Activated CD8-positive, alpha-beta T cell treated with anti-CD3 and anti-CD28 coated beads for 36 hours (primary cell): ENCODE data around the gene ALG12. TPM values are rescaled to one million over a fixed set of nuclear protein-coding genes. Genes with fewer than 3 reads are reported as not detected.

Experiments used
- ATAC-seq: fragments of 200-7000 bp; cut with Tn5 transposase; one replicate; pipeline ENCODE4 v1.10.0; 2021; ENCODE audit warnings: mild to moderate bottlenecking, moderate library complexity
- CTCF ChIA-PET: fragments of 350-600 bp; sonication (Branson Sonifier 250); formaldehyde crosslinking; loops from one replicate; lab custom pipeline; 2021; ENCODE audit warnings: antibody characterized with exemption; lab: Charles Lee
- POLR2A ChIA-PET: fragments of 350-600 bp; sonication (Branson Sonifier 250); formaldehyde crosslinking; loops from one replicate; lab custom pipeline; 2021; ENCODE audit warnings: antibody characterized with exemption; lab: Charles Lee
- DNase-seq: peaks from one replicate; pipeline ENCODE4 v3.0.0-alpha.2; 2020
- H3K27ac Mint-ChIP-seq: one replicate; pipeline ENCODE4 v1.8.0; 2021; ENCODE audit warnings: mild to moderate bottlenecking, mixed read lengths
- H3K27me3 Mint-ChIP-seq: one replicate; pipeline ENCODE4 v1.8.0; 2021; ENCODE audit warnings: mixed read lengths
- H3K36me3 Mint-ChIP-seq: one replicate; pipeline ENCODE4 v1.8.0; 2021; ENCODE audit warnings: low read depth, mixed read lengths
- H3K4me1 Mint-ChIP-seq: one replicate; pipeline ENCODE4 v1.8.0; 2021; ENCODE audit warnings: low read depth, mixed read lengths
- H3K4me3 Mint-ChIP-seq: one replicate; pipeline ENCODE4 v1.8.0; 2021; ENCODE audit warnings: mild to moderate bottlenecking, moderate library complexity, mixed read lengths
- H3K9me3 Mint-ChIP-seq: one replicate; pipeline ENCODE4 v1.8.0; 2021; ENCODE audit warnings: mixed read lengths
- CTCF ChIP-seq: fragments of 200-600 bp; IDR thresholded peaks from one replicate; pipeline ENCODE4 v1.8.0; 2022; ENCODE audit warnings: antibody characterized with exemption, mild to moderate bottlenecking
- intact Hi-C: fragments of 100-400 bp; cut with micrococcal nuclease; formaldehyde crosslinking; loops from one replicate; pipeline ENCODE4 v1.10.0; 2022
- total RNA-seq, 2 experiments: library from RNA; stranded (reverse); gene quantifications; one replicate each; pipeline ENCODE4 v1.2.3, GENCODE V29; 2021

ALG12 gene
- total RNA-seq, 2 experiments from 2014 or later: 10.7 to 12.0 TPM

- H3K4me3 Mint-ChIP-seq: no peak overlapping the region
- peaks cover 2% of the 10 kb centered on the region for H3K4me1 Mint-ChIP-seq
- no peaks in the 10 kb centered on the region for H3K27me3 Mint-ChIP-seq
- no peaks in the 10 kb centered on the region for H3K36me3 Mint-ChIP-seq
- intact Hi-C loops: no loop called here
- ChIA-PET POLR2A (interaction anchor here (0.6 to 2.0 kb wide), 2 partner anchors 8 to 11 kb away, joined by 4 to 10 read pairs; no protein-coding TSS in a partner anchor), CTCF (no interaction called here)
- H3K27ac Mint-ChIP-seq: no peak overlapping the region
- no peak for TF ChIP-seq CTCF
- ATAC-seq (no peak), DNase-seq (no peak)
- no peaks in the 10 kb centered on the region for H3K9me3 Mint-ChIP-seq
These were observed 33.4 kb upstream of the ALG12 start for GRCh38 chr22:49951678-49951985.

GRCh38 chr22:49951000-49951677, 32.9 kb upstream of the ALG12 start:
- ATAC-seq (no peak), DNase-seq (no peak)
- peaks cover 2% of the 10 kb centered on the region for H3K4me1 Mint-ChIP-seq
- no peaks in the 10 kb centered on the region for H3K27me3 Mint-ChIP-seq
- CTCF ChIA-PET: no interaction called here
- H3K27ac Mint-ChIP-seq: no peak overlapping the region
- H3K36me3 Mint-ChIP-seq: no peaks in the 10 kb centered on the region
- POLR2A ChIA-PET: interaction anchor here (0.6 to 2.0 kb wide), 2 partner anchors 9 to 11 kb away, joined by 4 to 10 read pairs; no protein-coding TSS in a partner anchor
- no peaks in the 10 kb centered on the region for H3K9me3 Mint-ChIP-seq
- TF ChIP-seq CTCF: no peak
- intact Hi-C loops: no loop called here
- no peak overlapping the region for H3K4me3 Mint-ChIP-seq

GRCh38 chr22:49950396-49950994, 32.3 kb upstream of the ALG12 start:
- intact Hi-C loops: no loop called here
- H3K27me3 Mint-ChIP-seq: no peaks in the 10 kb centered on the region
- H3K27ac Mint-ChIP-seq: no peak overlapping the region
- ChIA-PET CTCF (no interaction called here), POLR2A (interaction anchor here (2.0 kb wide), 1 partner anchor 12 kb away, joined by 10 read pairs; no protein-coding TSS in a partner anchor)
- H3K4me1 Mint-ChIP-seq: peaks cover 5% of the 10 kb centered on the region
- no peaks in the 10 kb centered on the region for H3K36me3 Mint-ChIP-seq
- H3K4me3 Mint-ChIP-seq: no peak overlapping the region
- DNase-seq (no peak), ATAC-seq (no peak)
- no peak for TF ChIP-seq CTCF
- H3K9me3 Mint-ChIP-seq: no peaks in the 10 kb centered on the region

- Mint-ChIP-seq H3K4me3 (no peak overlapping the region), H3K27me3 (no peaks in the 10 kb centered on the region), H3K27ac (no peak overlapping the region), H3K4me1 (peaks cover 6% of the 10 kb centered on the region), H3K9me3 (no peaks in the 10 kb centered on the region), H3K36me3 (no peaks in the 10 kb centered on the region)
- intact Hi-C loops: no loop called here
- ChIA-PET CTCF (no interaction called here), POLR2A (interaction anchor here (2.0 kb wide), 1 partner anchor 13 kb away, joined by 10 read pairs; no protein-coding TSS in a partner anchor)
- ATAC-seq (no peak), DNase-seq (no peak)
- TF ChIP-seq CTCF: no peak
These were observed 31.7 kb upstream of the ALG12 start for GRCh38 chr22:49949914-49950292.
